NCI-H146 treated with DMSO at 0.1 percent for 48 hours (cell line): Measurements from ENCODE around the gene GIGYF2.
"Not testable (repeated sequence)": the region's sequence is repeated elsewhere in the genome, so short reads cannot be mapped to it uniquely, and the experiment has no call there.

Experiments used
- DNase-seq: peaks from one replicate; lab custom pipeline; 2025; ENCODE audit not compliant: unreplicated experiment; lab: John Stamatoyannopoulos, UW

The GIGYF2 gene

GRCh38 chr2:232689152-232689910, 7.8 kb upstream of the GIGYF2 start:
- no peak for DNase-seq

- not testable (repeated sequence) for DNase-seq
Measured at GRCh38 chr2:232691117-232691516, 6.0 kb upstream of the GIGYF2 start.

- DNase-seq: no peak
Measured at GRCh38 chr2:232693344-232693743, 3.8 kb upstream of the GIGYF2 start.

GRCh38 chr2:232696609-232697058, 497 bp upstream of the GIGYF2 start:
- DNase-seq: no peak

- no peak for DNase-seq
Measured at GRCh38 chr2:232697807-232698110, 628 bp downstream of the GIGYF2 start.

- no peak for DNase-seq
Measured at GRCh38 chr2:232698556-232699091, 1.5 kb downstream of the GIGYF2 start.

- no peak for DNase-seq
Measured at GRCh38 chr2:232699110-232699509, 2.0 kb downstream of the GIGYF2 start.

- DNase-seq: no peak
Measured at GRCh38 chr2:232700154-232700553, 3.0 kb downstream of the GIGYF2 start.

GRCh38 chr2:232707076-232707475, 9.9 kb downstream of the GIGYF2 start:
- no peak for DNase-seq

GRCh38 chr2:232713505-232713904, 16.4 kb downstream of the GIGYF2 start:
- no peak for DNase-seq

- no peak for DNase-seq
Measured at GRCh38 chr2:232714969-232715368, 17.8 kb downstream of the GIGYF2 start.

GRCh38 chr2:232720056-232720455, 22.9 kb downstream of the GIGYF2 start:
- DNase-seq: not testable (repeated sequence)

GRCh38 chr2:232721261-232721660, 24.1 kb downstream of the GIGYF2 start:
- DNase-seq: no peak

- no peak for DNase-seq
Measured at GRCh38 chr2:232721882-232722281, 24.8 kb downstream of the GIGYF2 start.

- DNase-seq: no peak
Measured at GRCh38 chr2:232723027-232723426, 25.9 kb downstream of the GIGYF2 start.

GRCh38 chr2:232728785-232729184, 31.7 kb downstream of the GIGYF2 start:
- DNase-seq: no peak

- no peak for DNase-seq
Measured at GRCh38 chr2:232731470-232731869, 34.3 kb downstream of the GIGYF2 start.

GRCh38 chr2:232741294-232741693, 44.2 kb downstream of the GIGYF2 start:
- DNase-seq: no peak

- no peak for DNase-seq
Measured at GRCh38 chr2:232741972-232742371, 44.8 kb downstream of the GIGYF2 start.

GRCh38 chr2:232744963-232745362, 47.8 kb downstream of the GIGYF2 start:
- no peak for DNase-seq

- no peak for DNase-seq
Measured at GRCh38 chr2:232748038-232748437, 50.9 kb downstream of the GIGYF2 start.

GRCh38 chr2:232749331-232749730, 52.2 kb downstream of the GIGYF2 start:
- no peak for DNase-seq

- no peak for DNase-seq
Measured at GRCh38 chr2:232750135-232750671, 53.1 kb downstream of the GIGYF2 start.
